ELF-1 (cell line): ENCODE results near the gene CKAP5.

Source experiments
- DNase-seq: peaks from one replicate; pipeline ENCODE4 v3.0.0-alpha.2; 2016; ENCODE audit warnings: low read depth, low spot score

CKAP5 gene

GRCh38 chr11:46766656-46767055 is 79.4 kb downstream of the CKAP5 start:
- no peak for DNase-seq

GRCh38 chr11:46762248-46762647 is 83.8 kb downstream of the CKAP5 start:
- DNase-seq: no peak

GRCh38 chr11:46761807-46762206 is 84.3 kb downstream of the CKAP5 start:
- no peak for DNase-seq

- no peak for DNase-seq
Observed at GRCh38 chr11:46760429-46761128, 85.5 kb downstream of the CKAP5 start.

- DNase-seq: no peak
Observed at GRCh38 chr11:46759196-46759595, 86.9 kb downstream of the CKAP5 start.

- DNase-seq: no peak
Observed at GRCh38 chr11:46755962-46756361, 90.1 kb downstream of the CKAP5 start.

- no peak for DNase-seq
Observed at GRCh38 chr11:46747150-46747549, 98.9 kb downstream of the CKAP5 start.

- no peak for DNase-seq
Observed at GRCh38 chr11:46745995-46746394, 100.1 kb downstream of the CKAP5 start.

GRCh38 chr11:46745328-46745727 is 100.8 kb downstream of the CKAP5 start:
- DNase-seq: no peak

GRCh38 chr11:46743693-46744339 is 102.3 kb downstream of the CKAP5 start:
- no peak for DNase-seq

GRCh38 chr11:46743043-46743442 is 103.0 kb downstream of the CKAP5 start:
- no peak for DNase-seq

GRCh38 chr11:46741600-46742484 is 104.2 kb downstream of the CKAP5 start:
- no peak for DNase-seq

- no peak for DNase-seq
Observed at GRCh38 chr11:46738887-46739286, 107.2 kb downstream of the CKAP5 start.

GRCh38 chr11:46737699-46738098 is 108.4 kb downstream of the CKAP5 start:
- DNase-seq: no peak

- DNase-seq: no peak
Observed at GRCh38 chr11:46736615-46737014, 109.5 kb downstream of the CKAP5 start.

GRCh38 chr11:46736146-46736545 is 109.9 kb downstream of the CKAP5 start:
- DNase-seq: no peak

GRCh38 chr11:46733234-46733633 is 112.8 kb downstream of the CKAP5 start:
- DNase-seq: no peak

GRCh38 chr11:46731545-46731944 is 114.5 kb downstream of the CKAP5 start:
- DNase-seq: no peak

GRCh38 chr11:46729110-46730027 is 116.7 kb downstream of the CKAP5 start:
- no peak for DNase-seq

GRCh38 chr11:46728659-46729040 is 117.4 kb downstream of the CKAP5 start:
- no peak for DNase-seq

- DNase-seq: no peak
Observed at GRCh38 chr11:46727952-46728658, 118.0 kb downstream of the CKAP5 start.
